ENCODE measurements around the gene ACTG2. TPM values are rescaled to one million over a fixed set of nuclear protein-coding genes. Genes with fewer than 3 reads are reported as not detected.

ACTG2 gene
- total RNA-seq, 4 donors from 2014 or later: 37.7 to 809 (median 109) TPM

GRCh38 chr2:73961823-73962615 is 69.2 kb downstream of the ACTG2 start:
- peaks cover 0 to 16% (median 0%) of the 10 kb centered on the region in 3 donors for H3K4me1 ChIP-seq
- no peaks in the 10 kb centered on the region for H3K27me3 ChIP-seq
- TF ChIP-seq POLR2A (IDR thresholded peaks at IDR 0.05) (no peak), CTCF (IDR thresholded peaks at IDR 0.05) (no peak)
- no peak overlapping the region for H3K4me3 ChIP-seq
- H3K27ac ChIP-seq: peak overlapping the region in 1 of 4 donors; percentile 22
- no peak for DNase-seq
- H3K9me3 ChIP-seq: no peaks in the 10 kb centered on the region
- WGBS, 2 donors: 79 to 89% methylated on average over 11 to 12 of the region's 12 CpGs
- intact Hi-C loops (cut with DNase I): no loop called here
- H3K36me3 ChIP-seq: peaks cover 0 to 40% (median 0%) of the 10 kb centered on the region in 3 donors

- Histone ChIP-seq H3K4me3 (no peak overlapping the region), H3K9me3 (no peaks in the 10 kb centered on the region), H3K36me3 (peaks cover 0 to 32% (median 0%) of the 10 kb centered on the region in 3 donors), H3K4me1 (peaks cover 0 to 16% (median 0%) of the 10 kb centered on the region in 3 donors), H3K27ac (no peak overlapping the region), H3K27me3 (no peaks in the 10 kb centered on the region)
- intact Hi-C loops (cut with DNase I): no loop called here
- TF ChIP-seq POLR2A (IDR thresholded peaks at IDR 0.05): no peak
- no peak for TF ChIP-seq CTCF (IDR thresholded peaks at IDR 0.05)
- whole genome bisulfite sequencing, 2 donors: 50 to 78% methylated on average over 4 to 5 of the region's 5 CpGs
- no peak for DNase-seq
Observed at GRCh38 chr2:73962798-73963197, 70.0 kb downstream of the ACTG2 start.

GRCh38 chr2:73963385-73964120 is 70.7 kb downstream of the ACTG2 start:
- 75 to 78% methylated on average over 13 of the region's 13 CpGs for WGBS, 2 donors
- DNase-seq: no peak
- Histone ChIP-seq H3K4me1 (peaks cover 0 to 16% (median 0%) of the 10 kb centered on the region in 3 donors), H3K36me3 (peaks cover 0 to 25% (median 0%) of the 10 kb centered on the region in 3 donors), H3K27ac (no peak overlapping the region), H3K27me3 (no peaks in the 10 kb centered on the region), H3K9me3 (no peaks in the 10 kb centered on the region), H3K4me3 (no peak overlapping the region)
- intact Hi-C loops (cut with DNase I): no loop called here
- no peak for TF ChIP-seq POLR2A (IDR thresholded peaks at IDR 0.05)
- TF ChIP-seq CTCF (IDR thresholded peaks at IDR 0.05): no peak

GRCh38 chr2:73964223-73964622 is 71.4 kb downstream of the ACTG2 start:
- H3K4me3 ChIP-seq: no peak overlapping the region
- intact Hi-C loops (cut with DNase I): no loop called here
- H3K27me3 ChIP-seq: no peaks in the 10 kb centered on the region
- H3K36me3 ChIP-seq: peaks cover 0 to 18% (median 0%) of the 10 kb centered on the region in 3 donors
- H3K27ac ChIP-seq: no peak overlapping the region
- H3K9me3 ChIP-seq: no peaks in the 10 kb centered on the region
- no peak for DNase-seq
- WGBS, 2 donors: 64 to 76% methylated on average over 2 of the region's 2 CpGs
- H3K4me1 ChIP-seq: peaks cover 0 to 16% (median 0%) of the 10 kb centered on the region in 3 donors
- TF ChIP-seq CTCF (IDR thresholded peaks at IDR 0.05) (no peak), POLR2A (IDR thresholded peaks at IDR 0.05) (no peak)

- no peak overlapping the region for H3K4me3 ChIP-seq
- H3K27me3 ChIP-seq: no peaks in the 10 kb centered on the region
- H3K4me1 ChIP-seq: peaks cover 0 to 21% (median 0%) of the 10 kb centered on the region in 3 donors
- H3K9me3 ChIP-seq: no peaks in the 10 kb centered on the region
- intact Hi-C loops (cut with DNase I): no loop called here
- H3K27ac ChIP-seq: no peak overlapping the region
- H3K36me3 ChIP-seq: peaks cover 0 to 10% (median 0%) of the 10 kb centered on the region in 3 donors
- WGBS, 2 donors: 91 to 92% methylated on average over 3 of the region's 3 CpGs
- DNase-seq: no peak
- TF ChIP-seq CTCF (IDR thresholded peaks at IDR 0.05): no peak
- TF ChIP-seq POLR2A (IDR thresholded peaks at IDR 0.05): no peak
Observed at GRCh38 chr2:73965053-73965452, 72.2 kb downstream of the ACTG2 start.

Data from esophagus squamous epithelium (tissue), 5 donors.